ENCODE results near the gene ERICH3.
"Not testable (repeated sequence)": the region's sequence is repeated elsewhere in the genome, so short reads cannot be mapped to it uniquely, and the experiment has no call there.

Gene ERICH3

DNA sequence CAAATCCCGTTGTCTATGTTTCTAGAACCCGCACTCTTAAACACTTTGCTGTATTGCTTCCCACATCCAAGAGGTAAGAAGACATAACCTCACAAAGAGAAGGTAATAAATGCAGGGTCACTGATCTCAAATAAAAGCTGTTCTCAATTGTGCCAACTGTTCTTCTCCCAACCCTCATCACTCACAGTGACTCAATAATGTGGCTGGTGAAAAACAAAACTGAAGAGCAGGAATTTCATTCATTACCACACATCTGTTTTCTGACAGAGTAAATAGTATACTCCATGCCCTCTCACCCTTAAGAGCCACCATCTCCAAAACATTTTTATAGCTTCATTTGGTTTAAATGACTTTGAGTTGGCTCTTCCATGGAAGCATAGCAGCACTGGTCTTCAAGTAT lies 6.2 kb upstream of the ERICH3 start:
- no peak overlapping the region for H2AFZ ChIP-seq (ENCODE audit: low read length)
- H3K9me2 ChIP-seq (replicated peaks; ENCODE audit: low read depth, low read length), result no peaks in the 10 kb centered on the region
- no peaks in the 10 kb centered on the region for H3K9me3 ChIP-seq (ENCODE audit: insufficient read depth, low read depth, low read length)
- H3K9ac ChIP-seq (ENCODE audit: low read depth, low read length, poor library complexity, severe bottlenecking), result no peak overlapping the region
- no peaks in the 10 kb centered on the region for H4K20me1 ChIP-seq (ENCODE audit: insufficient read depth, low read length, poor library complexity, severe bottlenecking)
- no peak overlapping the region for H3K4me3 ChIP-seq (ENCODE audit: low read length, poor library complexity, severe bottlenecking)
- no peak for TF ChIP-seq EZH2phosphoT487 (IDR thresholded peaks at IDR 0.05; ENCODE audit: borderline replicate concordance)
- TF ChIP-seq CTCF (conservative IDR thresholded peaks at IDR 0.05; ENCODE audit: low read length), result no peak
- no peaks in the 10 kb centered on the region for H3K27me3 ChIP-seq (ENCODE audit: insufficient read depth, low read length, poor library complexity, severe bottlenecking)
- no peaks in the 10 kb centered on the region for H3K4me1 ChIP-seq (ENCODE audit: insufficient read depth, low read length, poor library complexity, severe bottlenecking)
- no peaks in the 10 kb centered on the region for H3K36me3 ChIP-seq (ENCODE audit: insufficient read depth, low read length)
- H3K79me2 ChIP-seq (ENCODE audit: insufficient read depth, low read length), result no peaks in the 10 kb centered on the region
- no peak overlapping the region for H3K4me2 ChIP-seq (ENCODE audit: low read depth, low read length, poor library complexity, severe bottlenecking)
- no peaks in the 10 kb centered on the region for H3F3A ChIP-seq (ENCODE audit: low read depth)

GRCh38 chr1:74677926-74678325 lies 4.3 kb upstream of the ERICH3 start:
- no peaks in the 10 kb centered on the region for H3K79me2 ChIP-seq (ENCODE audit: insufficient read depth, low read length)
- no peaks in the 10 kb centered on the region for H3F3A ChIP-seq (ENCODE audit: low read depth)
- TF ChIP-seq EZH2phosphoT487 (IDR thresholded peaks at IDR 0.05; ENCODE audit: borderline replicate concordance), result no peak
- TF ChIP-seq CTCF (conservative IDR thresholded peaks at IDR 0.05; ENCODE audit: low read length), result no peak
- no peaks in the 10 kb centered on the region for H3K9me2 ChIP-seq (replicated peaks; ENCODE audit: low read depth, low read length)
- H3K27me3 ChIP-seq (ENCODE audit: insufficient read depth, low read length, poor library complexity, severe bottlenecking), result no peaks in the 10 kb centered on the region
- no peak overlapping the region for H3K4me3 ChIP-seq (ENCODE audit: low read length, poor library complexity, severe bottlenecking)
- H4K20me1 ChIP-seq (ENCODE audit: insufficient read depth, low read length, poor library complexity, severe bottlenecking), result no peaks in the 10 kb centered on the region
- H3K36me3 ChIP-seq (ENCODE audit: insufficient read depth, low read length), result no peaks in the 10 kb centered on the region
- H3K4me1 ChIP-seq (ENCODE audit: insufficient read depth, low read length, poor library complexity, severe bottlenecking), result no peaks in the 10 kb centered on the region
- H3K4me2 ChIP-seq (ENCODE audit: low read depth, low read length, poor library complexity, severe bottlenecking), result no peak overlapping the region
- H3K9ac ChIP-seq (ENCODE audit: low read depth, low read length, poor library complexity, severe bottlenecking), result no peak overlapping the region
- H2AFZ ChIP-seq (ENCODE audit: low read length), result no peak overlapping the region
- no peaks in the 10 kb centered on the region for H3K9me3 ChIP-seq (ENCODE audit: insufficient read depth, low read depth, low read length)

DNA sequence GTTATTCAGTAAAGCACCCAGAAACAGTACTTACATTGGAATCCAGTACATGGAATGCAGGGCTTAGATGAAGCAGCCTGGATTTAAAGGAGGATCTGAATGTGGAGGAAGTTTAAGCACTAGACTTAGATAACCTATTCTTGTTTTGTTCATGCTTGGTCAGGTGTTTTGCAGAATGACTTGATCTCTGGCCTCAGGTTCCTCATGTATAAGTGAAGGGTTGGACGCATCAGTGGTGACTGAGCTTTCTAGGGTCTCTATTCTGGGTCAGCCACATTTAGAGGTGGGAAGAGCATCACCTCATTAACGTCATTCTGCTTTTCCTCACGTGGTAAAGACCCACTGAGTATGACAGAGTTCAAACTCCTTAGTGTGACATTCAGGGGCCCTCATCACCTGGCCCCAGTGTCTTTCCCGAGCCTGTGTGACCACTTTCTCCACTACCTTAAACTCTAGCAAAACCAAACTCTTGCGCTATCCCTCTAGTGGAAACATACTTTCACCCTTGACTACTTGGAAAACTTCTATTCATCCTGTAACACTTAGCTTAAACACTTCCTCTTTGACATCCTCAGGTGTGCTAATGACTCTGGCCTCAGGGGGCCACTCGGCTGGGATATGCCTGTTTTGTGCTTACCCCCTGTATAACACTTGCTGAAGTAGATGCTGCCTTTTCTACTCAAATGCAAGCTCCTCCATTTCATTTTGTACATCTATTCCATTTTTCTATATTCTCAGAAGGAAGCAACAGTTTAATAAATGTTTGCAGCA lies 871 bp upstream of the ERICH3 start:
- Histone ChIP-seq H3K4me3 (ENCODE audit: low read length, poor library complexity, severe bottlenecking) (no peak overlapping the region), H3K36me3 (ENCODE audit: insufficient read depth, low read length) (no peaks in the 10 kb centered on the region), H3K4me1 (ENCODE audit: insufficient read depth, low read length, poor library complexity, severe bottlenecking) (no peaks in the 10 kb centered on the region), H3K9me2 (replicated peaks; ENCODE audit: low read depth, low read length) (no peaks in the 10 kb centered on the region), H3K4me2 (ENCODE audit: low read depth, low read length, poor library complexity, severe bottlenecking) (no peak overlapping the region), H3K27me3 (ENCODE audit: insufficient read depth, low read length, poor library complexity, severe bottlenecking) (no peaks in the 10 kb centered on the region), H3K9me3 (ENCODE audit: insufficient read depth, low read depth, low read length) (no peaks in the 10 kb centered on the region), H4K20me1 (ENCODE audit: insufficient read depth, low read length, poor library complexity, severe bottlenecking) (no peaks in the 10 kb centered on the region), H3F3A (ENCODE audit: low read depth) (no peaks in the 10 kb centered on the region), H3K9ac (ENCODE audit: low read depth, low read length, poor library complexity, severe bottlenecking) (no peak overlapping the region), H3K79me2 (ENCODE audit: insufficient read depth, low read length) (no peaks in the 10 kb centered on the region), H2AFZ (ENCODE audit: low read length) (no peak overlapping the region)
- no peak for TF ChIP-seq EZH2phosphoT487 (IDR thresholded peaks at IDR 0.05; ENCODE audit: borderline replicate concordance)
- no peak for TF ChIP-seq CTCF (conservative IDR thresholded peaks at IDR 0.05; ENCODE audit: low read length)

DNA sequence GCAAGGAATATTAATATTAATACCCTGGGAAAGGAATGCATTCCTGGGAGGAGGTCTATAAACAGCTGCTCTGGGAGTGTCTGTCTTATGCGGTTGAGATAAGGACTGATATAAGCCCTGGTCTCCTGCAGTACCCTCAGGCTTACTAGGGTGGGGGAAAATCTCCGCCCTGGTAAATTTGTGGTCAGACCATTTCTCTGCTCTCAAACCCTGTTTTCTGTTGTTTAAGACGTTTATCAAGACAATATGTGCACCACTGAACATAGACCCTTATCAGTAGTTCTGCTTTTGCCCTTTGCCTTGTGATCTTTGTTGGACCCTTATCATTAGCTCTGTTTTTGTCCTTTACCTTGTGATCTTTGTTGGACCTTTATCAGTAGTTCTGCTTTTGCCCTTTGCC lies 2.7 kb downstream of the ERICH3 start:
- not testable (repeated sequence) for H3K36me3 ChIP-seq (ENCODE audit: insufficient read depth, low read length); H3K27me3 ChIP-seq (ENCODE audit: insufficient read depth, low read length, poor library complexity, severe bottlenecking); H2AFZ ChIP-seq (ENCODE audit: low read length); H3K4me1 ChIP-seq (ENCODE audit: insufficient read depth, low read length, poor library complexity, severe bottlenecking); H3K4me2 ChIP-seq (ENCODE audit: low read depth, low read length, poor library complexity, severe bottlenecking); H3F3A ChIP-seq (ENCODE audit: low read depth); H3K9me2 ChIP-seq (replicated peaks; ENCODE audit: low read depth, low read length); H4K20me1 ChIP-seq (ENCODE audit: insufficient read depth, low read length, poor library complexity, severe bottlenecking); H3K9me3 ChIP-seq (ENCODE audit: insufficient read depth, low read depth, low read length); H3K79me2 ChIP-seq (ENCODE audit: insufficient read depth, low read length); H3K4me3 ChIP-seq (ENCODE audit: low read length, poor library complexity, severe bottlenecking); H3K9ac ChIP-seq (ENCODE audit: low read depth, low read length, poor library complexity, severe bottlenecking)

All from Loucy (cell line).